Aorta (tissue), 5 donors: ENCODE measurements around the gene SAMD14. TPM values are rescaled to one million over a fixed set of nuclear protein-coding genes. Genes with fewer than 3 reads are reported as not detected.

Experiments used
- ATAC-seq: fragments of 200-7000 bp; cut with Tn5 transposase; one replicate; pipeline ENCODE4 v1.9.1; 2022; ENCODE audit warnings: moderate library complexity; ENCODE audit not compliant: low FRiP score
- DNase-seq, 2 donors: peaks; one replicate each; pipeline ENCODE4 v3.0.0-alpha.2; 2020
- H3K27ac ChIP-seq, 2 donors: one replicate each; pipeline ENCODE4 v1.5.1; 2013; ENCODE audit warnings: low read length in 2 of 2, mild to moderate bottlenecking in 2 of 2, moderate library complexity in 2 of 2, control low read depth in 1 of 2, inconsistent platforms in 1 of 2, low read depth in 1 of 2
- H3K27me3 ChIP-seq, 2 donors: one replicate each; pipeline ENCODE4 v1.6.1; 2013; ENCODE audit warnings: control low read depth in 1 of 2, low read length in 1 of 2, mild to moderate bottlenecking in 1 of 2, moderate library complexity in 1 of 2; ENCODE audit not compliant: insufficient read depth in 2 of 2, control insufficient read depth in 1 of 2
- H3K36me3 ChIP-seq, 2 donors: one replicate each; pipeline ENCODE4 v1.6.1; 2013; ENCODE audit warnings: control low read depth in 1 of 2, low read length in 1 of 2, mild to moderate bottlenecking in 1 of 2; ENCODE audit not compliant: insufficient read depth in 2 of 2, control insufficient read depth in 1 of 2
- H3K4me1 ChIP-seq, 2 donors: one replicate each; pipeline ENCODE4 v1.6.1; 2013; ENCODE audit warnings: low read length in 2 of 2, control low read depth in 1 of 2, mild to moderate bottlenecking in 1 of 2, moderate library complexity in 1 of 2; ENCODE audit not compliant: insufficient read depth in 2 of 2, control insufficient read depth in 1 of 2
- H3K4me3 ChIP-seq, 2 donors: one replicate each; pipeline ENCODE4 v1.5.1; 2013; ENCODE audit warnings: low read length in 2 of 2, control low read depth in 1 of 2, mild to moderate bottlenecking in 1 of 2
- H3K9me3 ChIP-seq: one replicate; pipeline ENCODE4 v1.6.1; 2013; ENCODE audit warnings: mild to moderate bottlenecking, low read length; ENCODE audit not compliant: control insufficient read depth
- WGBS, 2 donors: extraction: QIAGEN DNeasy Blood & Tissue Kit; methylation state at CpG; one replicate each; pipeline ENCODE4 v1.1.7; 2013; 5-methylcytosine and 5-hydroxymethylcytosine counted together
- intact Hi-C, 2 donors: fragments of 100-400 bp; cut with DNase I; formaldehyde crosslinking; loops; one replicate each; pipeline versions ENCODE4 v1.14.2 to v1.15.0; 2022
- polyA plus RNA-seq, 2 donors: library from polyadenylated mRNA; stranded (reverse); fragments of 200-250 nt; gene quantifications; one replicate each; pipeline ENCODE4 v1.2.3, GENCODE V29; 2013
- total RNA-seq, 2 donors: library from RNA; stranded (reverse); fragmentation: NEBNext Ultra II Directional; extraction: Animal tissue kit (Norgen Biotek cat#: 25700); gene quantifications; one replicate each; pipeline ENCODE4 v1.2.1, GENCODE V29; 2021
- donor health status: healthy with polysubstance abuse.
- donor health status: Bipolar disorder and iron deficiency.
- donor health status: DM: no; HTN: no; CAD: no.
- donor health status: DM: no; HTN: no; CAD: no.
- donor health status: DM: yes; HTN: yes; CAD: no.

The SAMD14 gene
- total and polyA plus RNA-seq, 4 donors, result 2.5 to 12.6 (median 6.6) TPM

DNA sequence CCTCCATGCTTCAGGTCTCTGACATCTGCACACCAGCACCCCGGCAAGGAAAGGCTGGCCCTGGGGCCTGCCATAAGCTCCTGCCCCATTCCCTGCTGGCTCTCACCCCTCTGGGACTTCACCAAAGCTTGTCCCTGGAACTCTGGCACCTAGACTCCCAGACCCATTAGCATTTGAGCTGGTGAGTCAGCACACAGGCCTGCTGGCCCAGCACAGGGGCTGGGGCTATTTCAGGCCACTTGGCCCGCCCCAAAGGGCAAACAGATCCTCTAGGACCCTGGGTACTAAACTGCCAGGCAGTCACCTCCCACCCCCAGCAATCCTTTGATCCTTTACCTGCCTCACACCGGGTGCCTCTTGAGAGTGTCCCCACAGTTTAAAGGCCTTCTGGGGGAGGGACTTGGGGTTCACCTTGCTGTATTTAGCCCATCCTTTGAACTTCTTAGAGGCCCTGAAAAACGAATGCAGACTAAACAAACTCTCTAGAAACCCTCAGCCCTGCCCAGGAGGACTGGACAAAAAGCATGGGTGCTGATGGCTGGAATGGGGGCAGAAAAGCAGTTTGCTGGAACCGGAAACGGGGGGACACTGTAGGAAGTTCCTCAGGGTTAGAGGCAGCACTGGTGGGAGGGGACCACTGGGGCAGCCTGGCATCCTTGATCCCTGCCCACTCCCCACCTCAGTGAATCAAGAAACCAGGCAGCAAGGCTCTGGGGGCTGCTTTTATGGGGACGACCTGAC lies 3.2 kb upstream of the SAMD14 start:
- Histone ChIP-seq H3K4me3 (no peak overlapping the region), H3K27ac (peak overlapping the region; percentile 80 to 92), H3K36me3 (peaks cover 0 to 1% of the 10 kb centered on the region in 2 donors), H3K4me1 (peaks cover 0 to 2% of the 10 kb centered on the region in 2 donors), H3K27me3 (no peaks in the 10 kb centered on the region), H3K9me3 (no peaks in the 10 kb centered on the region)
- DNase-seq, result peak; percentile 84 to 89
- ATAC-seq, result peak; percentile 65
- intact Hi-C loops, result loop anchor here in 1 of 2 donors (1.0 kb wide), 1 partner anchor 14 kb away; no protein-coding TSS in a partner anchor
- 9 to 13% methylated on average over 7 of the region's 7 CpGs for WGBS, 2 donors

DNA sequence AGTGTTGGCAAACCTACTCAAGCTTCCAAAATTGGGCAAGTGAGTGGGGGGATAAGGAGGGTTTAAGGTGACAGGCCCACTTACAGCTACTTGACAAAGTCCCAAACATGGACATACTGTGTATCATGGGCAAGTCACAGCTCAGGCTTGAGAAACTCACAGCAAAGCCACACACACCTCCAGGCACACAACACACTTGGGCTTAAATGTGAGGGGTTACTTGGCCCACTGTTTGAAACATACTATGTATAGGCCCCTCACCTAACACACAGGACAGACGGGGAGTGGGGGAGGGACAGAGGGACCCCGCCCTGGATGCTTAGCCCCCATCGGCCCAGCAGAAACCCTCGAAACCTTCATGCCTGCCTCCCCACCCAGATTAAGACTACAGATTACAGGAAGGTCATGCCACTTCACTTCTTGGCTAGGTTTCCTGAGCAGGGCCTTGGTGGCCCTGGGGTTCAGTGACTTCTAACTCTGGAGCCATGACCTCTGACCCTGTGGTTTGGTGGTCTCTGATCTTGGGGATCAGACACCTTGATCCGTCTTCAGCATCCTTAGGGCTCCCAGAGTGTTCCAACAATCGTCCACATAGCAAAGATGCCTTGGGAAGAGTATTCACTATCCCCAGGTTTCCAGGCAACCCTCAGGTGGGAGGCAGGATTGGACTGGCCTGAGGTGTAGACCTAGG lies 2.3 kb upstream of the SAMD14 start:
- Histone ChIP-seq H3K36me3 (peaks cover 0 to 1% of the 10 kb centered on the region in 2 donors), H3K27me3 (no peaks in the 10 kb centered on the region), H3K27ac (peak overlapping the region in 1 of 2 donors; percentile 4), H3K4me3 (no peak overlapping the region), H3K4me1 (peaks cover 0 to 2% of the 10 kb centered on the region in 2 donors), H3K9me3 (no peaks in the 10 kb centered on the region)
- DNase-seq, result no peak
- 83 to 88% methylated on average over 6 of the region's 6 CpGs for WGBS, 2 donors
- intact Hi-C loops, result no loop called here
- ATAC-seq, result no peak

DNA sequence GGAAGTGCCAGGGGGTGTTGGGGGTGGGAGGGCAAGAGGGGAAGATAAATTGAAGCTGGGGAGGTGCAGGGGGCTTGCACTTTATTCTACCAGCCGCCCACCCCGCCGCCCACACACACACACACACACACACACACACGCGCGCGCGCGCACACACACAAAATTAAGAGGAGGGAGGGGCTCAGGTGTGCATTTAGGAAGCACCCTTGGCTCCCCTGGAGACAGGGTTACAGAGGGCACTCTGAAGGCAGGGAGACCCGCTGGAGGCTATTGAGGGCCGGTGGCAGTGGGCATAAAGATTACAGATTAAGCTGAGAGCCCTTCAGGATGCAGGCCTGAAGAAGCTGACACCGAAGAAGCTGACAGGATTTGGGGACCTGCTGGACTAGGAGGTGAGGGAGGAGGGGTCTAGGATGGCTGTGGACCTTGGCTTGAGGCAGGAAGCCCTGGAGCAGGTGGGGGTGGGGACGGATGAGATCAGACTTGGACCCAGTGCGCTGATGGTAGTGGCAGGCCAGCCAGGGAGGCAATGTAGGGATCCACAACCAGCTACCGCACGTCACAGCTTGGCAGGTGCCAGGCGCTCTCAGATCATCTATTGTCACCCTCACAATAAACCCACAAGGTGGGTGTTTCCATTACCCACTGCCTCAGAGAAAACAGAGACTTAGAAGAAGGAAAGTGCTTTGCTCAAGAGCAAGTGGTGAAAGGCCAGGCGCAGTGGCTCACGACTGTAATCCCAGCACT lies 772 bp upstream of the SAMD14 start:
- Histone ChIP-seq H3K27ac (no peak overlapping the region), H3K4me1 (peaks cover 0 to 2% of the 10 kb centered on the region in 2 donors), H3K36me3 (no peaks in the 10 kb centered on the region), H3K4me3 (peak overlapping the region in 1 of 2 donors; percentile 30), H3K9me3 (no peaks in the 10 kb centered on the region), H3K27me3 (no peaks in the 10 kb centered on the region)
- DNase-seq (no peak), ATAC-seq (no peak)
- WGBS, 2 donors, result 26 to 28% methylated on average over 10 to 19 of the region's 19 CpGs
- intact Hi-C loops, result no loop called here

DNA sequence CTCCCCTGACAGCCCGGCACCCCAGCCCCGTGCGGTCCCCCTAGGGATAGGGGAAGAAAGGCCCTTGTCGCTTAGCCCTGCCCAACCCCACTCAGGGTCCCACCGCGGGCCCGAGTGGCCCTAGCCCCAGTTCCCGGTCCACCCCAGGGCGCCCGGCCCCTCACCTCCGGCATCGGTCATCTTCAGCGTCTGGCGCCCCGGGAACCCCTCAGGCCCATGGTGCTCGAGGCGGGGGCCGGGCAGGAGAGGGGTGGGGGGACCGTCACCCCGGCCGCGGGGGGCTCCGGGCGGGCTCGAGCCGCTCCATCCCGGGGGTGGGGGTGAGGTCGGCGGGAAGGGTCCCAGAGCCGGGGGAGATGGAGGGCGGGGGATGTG lies 620 bp downstream of the SAMD14 start:
- intact Hi-C loops, result no loop called here
- Histone ChIP-seq H3K9me3 (no peaks in the 10 kb centered on the region), H3K36me3 (no peaks in the 10 kb centered on the region), H3K4me1 (peaks cover 0 to 2% of the 10 kb centered on the region in 2 donors), H3K4me3 (peak overlapping the region; percentile 30 to 80), H3K27ac (no peak overlapping the region), H3K27me3 (no peaks in the 10 kb centered on the region)
- DNase-seq, result no peak
- WGBS, 2 donors, result 1 to 2% methylated on average over 31 of the region's 31 CpGs
- ATAC-seq, result no peak

DNA sequence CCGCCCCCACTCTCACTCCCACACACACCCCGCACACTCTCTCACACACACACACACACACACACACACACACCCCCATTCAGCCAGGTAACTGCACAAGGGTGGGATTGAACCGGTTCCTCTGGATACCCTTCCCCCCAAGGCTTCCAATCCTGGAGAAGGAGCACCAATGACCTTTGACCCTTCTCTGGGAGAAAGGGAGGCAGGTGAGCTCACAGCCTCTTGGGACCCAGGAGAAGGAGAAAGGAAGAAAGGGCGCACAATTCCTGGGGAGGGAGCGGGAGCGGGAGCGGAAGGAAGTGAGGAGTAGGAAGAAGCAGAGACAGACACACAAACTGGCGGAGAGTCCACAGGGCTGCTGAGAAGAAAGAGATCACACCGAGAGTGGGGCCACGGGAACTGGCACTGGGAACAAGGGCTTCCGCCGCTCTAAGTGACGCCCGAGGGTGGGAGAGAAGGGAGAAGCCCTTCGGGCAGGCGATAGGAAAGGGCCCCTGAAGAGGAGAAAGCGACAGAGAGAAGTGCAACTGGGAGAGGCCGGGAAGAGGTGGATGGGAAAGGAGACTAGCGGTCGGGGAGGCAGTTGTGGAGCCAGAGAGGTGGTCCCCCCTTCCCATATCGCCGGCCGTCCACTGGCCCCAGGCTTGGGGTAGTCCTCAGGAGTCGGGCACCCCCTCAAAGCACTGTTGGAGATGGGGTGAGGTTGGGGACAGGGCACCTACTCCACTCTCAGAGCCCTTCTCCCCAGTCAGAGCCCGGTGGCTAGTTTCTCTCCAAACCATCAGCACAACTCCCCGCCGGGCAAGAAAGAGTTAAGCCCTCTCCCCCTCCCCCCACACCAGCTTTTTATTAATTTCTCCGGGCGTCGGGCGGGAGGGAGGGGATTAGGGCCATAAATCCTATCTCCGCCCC lies 1.3 kb downstream of the SAMD14 start:
- no peak overlapping the region for H3K27ac ChIP-seq
- peak overlapping the region; percentile 30 to 80 for H3K4me3 ChIP-seq
- no peaks in the 10 kb centered on the region for H3K27me3 ChIP-seq
- WGBS, 2 donors, result 52 to 55% methylated on average over 32 of the region's 32 CpGs
- H3K36me3 ChIP-seq, result no peaks in the 10 kb centered on the region
- H3K9me3 ChIP-seq, result no peaks in the 10 kb centered on the region
- no peak for ATAC-seq
- no peak for DNase-seq
- intact Hi-C loops, result no loop called here
- H3K4me1 ChIP-seq, result peaks cover 0 to 2% of the 10 kb centered on the region in 2 donors

DNA sequence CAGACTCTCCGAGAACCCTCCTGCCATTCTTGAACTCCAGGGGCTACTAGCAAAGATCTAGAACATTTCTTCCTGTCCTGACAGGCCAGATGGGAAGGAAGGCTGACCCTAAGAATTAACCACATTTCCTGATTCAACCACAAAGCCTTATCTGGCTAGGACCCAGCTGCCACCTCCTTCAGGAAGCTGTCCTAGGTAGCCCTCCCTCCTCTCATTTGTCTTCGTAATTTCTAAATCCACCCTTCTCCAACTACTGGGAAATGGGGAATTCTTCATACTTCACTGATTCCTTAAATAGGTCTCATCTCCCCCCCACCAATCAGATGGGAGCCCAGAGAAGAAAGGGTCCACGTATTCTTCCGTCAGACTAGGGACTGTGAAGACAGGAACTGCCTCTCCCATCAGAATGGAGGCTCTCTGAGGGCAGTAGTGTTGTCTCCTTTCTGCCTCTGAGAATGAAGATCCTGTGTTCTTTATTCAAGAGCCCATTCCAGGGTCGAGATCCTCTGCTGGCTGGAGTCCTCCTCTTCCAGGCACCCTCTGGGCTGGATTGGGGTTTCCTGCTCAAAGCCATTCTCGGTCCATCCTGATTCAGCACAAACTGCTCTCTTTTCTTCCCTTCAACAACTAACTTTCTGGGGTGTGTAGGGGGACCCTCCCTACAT lies 2.1 kb downstream of the SAMD14 start:
- intact Hi-C loops, result no loop called here
- H3K4me1 ChIP-seq, result no peaks in the 10 kb centered on the region
- H3K36me3 ChIP-seq, result no peaks in the 10 kb centered on the region
- ATAC-seq, result no peak
- H3K4me3 ChIP-seq, result no peak overlapping the region
- WGBS, 2 donors, result 83 to 89% methylated on average over 6 of the region's 6 CpGs
- DNase-seq, result no peak
- H3K27me3 ChIP-seq, result no peaks in the 10 kb centered on the region
- no peaks in the 10 kb centered on the region for H3K9me3 ChIP-seq
- H3K27ac ChIP-seq, result no peak overlapping the region

DNA sequence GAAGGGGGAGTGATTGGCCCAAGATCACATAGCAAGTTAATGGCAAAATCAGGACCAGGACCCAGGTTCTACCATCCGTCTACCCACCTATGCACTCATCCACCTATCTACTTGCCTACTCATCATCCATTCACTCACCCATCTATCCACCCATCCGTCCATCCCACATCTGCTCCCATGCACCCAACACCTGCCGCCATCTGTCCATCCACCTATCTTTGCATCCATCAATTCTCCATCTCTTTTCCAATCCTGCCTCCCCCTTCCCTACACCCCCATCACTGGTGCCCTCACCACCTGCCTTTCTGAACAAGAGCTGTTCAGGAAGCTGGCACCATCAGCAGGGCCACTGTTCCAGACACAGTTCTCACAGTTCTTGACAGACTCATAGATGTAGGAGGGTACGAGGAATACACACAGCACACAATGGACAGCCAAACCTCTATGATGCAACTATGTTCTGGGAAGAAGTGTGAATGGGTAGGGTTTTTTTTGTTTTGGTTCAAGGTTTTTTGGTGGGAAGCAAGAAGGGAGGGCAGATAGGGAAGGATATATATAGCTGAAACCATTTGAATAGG lies 4.5 kb downstream of the SAMD14 start:
- no peak overlapping the region for H3K4me3 ChIP-seq
- intact Hi-C loops, result no loop called here
- WGBS, 2 donors, result 95 to 97% methylated on average over 4 of the region's 4 CpGs

More for the DNA sequence above, 4.5 kb downstream of the SAMD14 start:
- no peaks in the 10 kb centered on the region for H3K27me3 ChIP-seq
- no peaks in the 10 kb centered on the region for H3K9me3 ChIP-seq
- no peak for DNase-seq
- H3K27ac ChIP-seq, result no peak overlapping the region
- ATAC-seq, result no peak
- no peaks in the 10 kb centered on the region for H3K4me1 ChIP-seq
- H3K36me3 ChIP-seq, result no peaks in the 10 kb centered on the region
